GM12878 (cell line): ENCODE data around the gene STRADB. TPM values are rescaled to one million over a fixed set of nuclear protein-coding genes. Genes with fewer than 3 reads are reported as not detected.
A peak's percentile ranks its signal among the peaks of the same experiment; 100 is the strongest.

Source experiments
- ATAC-seq: fragments of 200-7000 bp; cut with Tn5 transposase; 3 replicates; pipeline ENCODE4 v1.9.1; 2020; ENCODE audit warnings: mild to moderate bottlenecking, moderate library complexity
- BruUV-seq: library from RNA; stranded (reverse); fragments of 400-500 nt; replicated peaks from 2 replicates; lab custom pipeline; 2021; lab: Mats Ljungman, UMichigan
- CTCF ChIA-PET: fragments of 300-600 bp; sonication (Branson Sonifier 250); formaldehyde crosslinking; extraction: SDS; loops from one replicate; lab custom pipeline; 2021; ENCODE audit warnings: inconsistent platforms; lab: Yijun Ruan, JAX
- POLR2A ChIA-PET: fragments of 350-600 bp; formaldehyde crosslinking; extraction: SDS; loops from one replicate; lab custom pipeline; 2021; ENCODE audit warnings: inconsistent platforms; lab: Charles Lee
- RAD21 ChIA-PET: fragments of 300-600 bp; sonication (Branson Sonifier 250); formaldehyde crosslinking; loops from one replicate; lab custom pipeline; 2023; ENCODE audit warnings: antibody characterized with exemption; ENCODE audit not compliant: unreplicated experiment; lab: Charles Lee
- SMC1A ChIA-PET: fragments of 300-600 bp; sonication (Branson Sonifier 250); formaldehyde crosslinking; loops from one replicate; lab custom pipeline; 2023; ENCODE audit not compliant: unreplicated experiment, uncharacterized antibody; lab: Charles Lee
- DNase-seq: peaks from one replicate; pipeline ENCODE4 v3.0.0-alpha.2; 2011; ENCODE audit warnings: low read depth, low spot score
- FAIRE-seq: peaks from 3 replicates; lab custom pipeline; 2011; peaks lifted over from hg19 to GRCh38; lab: Jason Lieb, UNC
- H2AFZ ChIP-seq: 2 replicates; pipeline ENCODE4 v1.6.0; 2011; ENCODE audit warnings: low read depth, low read length, control low read depth; ENCODE audit not compliant: control insufficient read depth
- H3K27ac ChIP-seq: 2 replicates; pipeline ENCODE4 v1.5.1; 2011; ENCODE audit warnings: control low read depth; ENCODE audit not compliant: control insufficient read depth, insufficient read depth
- H3K27me3 ChIP-seq, 2 experiments: replicated peaks in 1 of 2; 2 replicates each; pipeline versions ENCODE4 v1.6.0 to v1.6.1; 2011; ENCODE audit warnings: low read length in 1 of 2; ENCODE audit not compliant: control insufficient read depth in 2 of 2, insufficient read depth in 2 of 2
- H3K36me3 ChIP-seq, 2 experiments: 2 replicates each; pipeline ENCODE4 v1.5.1; 2011; ENCODE audit warnings: low read length in 1 of 2; ENCODE audit not compliant: control insufficient read depth in 2 of 2, insufficient read depth in 2 of 2
- H3K4me1 ChIP-seq: 2 replicates; pipeline ENCODE4 v1.6.1; 2011; ENCODE audit warnings: mild to moderate bottlenecking, low read length, moderate library complexity, mixed read lengths; ENCODE audit not compliant: control insufficient read depth, insufficient read depth
- H3K4me2 ChIP-seq: 2 replicates; pipeline ENCODE4 v1.6.0; 2011; ENCODE audit warnings: control low read depth; ENCODE audit not compliant: control insufficient read depth, insufficient read depth
- H3K4me3 ChIP-seq: fragments of 200-600 bp; sonication (generic); 2 replicates; pipeline ENCODE4 v1.5.1; 2016
- H3K79me2 ChIP-seq: 2 replicates; pipeline ENCODE4 v1.6.0; 2011; ENCODE audit warnings: low read length; ENCODE audit not compliant: control insufficient read depth, insufficient read depth
- H3K9ac ChIP-seq: 2 replicates; pipeline ENCODE4 v1.8.0; 2011; ENCODE audit warnings: low read length, control low read depth, mixed read lengths; ENCODE audit not compliant: control insufficient read depth, insufficient read depth
- H3K9me3 ChIP-seq: replicated peaks from 3 replicates; pipeline ENCODE4 v1.5.1; 2011; ENCODE audit warnings: mild to moderate bottlenecking, low read length; ENCODE audit not compliant: control insufficient read depth, insufficient read depth
- H4K20me1 ChIP-seq: 2 replicates; pipeline ENCODE4 v1.6.0; 2011; ENCODE audit not compliant: control insufficient read depth, insufficient read depth
- EZH2 ChIP-seq: IDR thresholded peaks from 2 replicates; pipeline ENCODE4 v1.6.1; 2012; ENCODE audit warnings: low read depth, mild to moderate bottlenecking, control low read depth, inconsistent platforms, low read length, borderline replicate concordance; ENCODE audit not compliant: control insufficient read depth
- IKZF1 ChIP-seq: fragments of 450-650 bp; conservative IDR thresholded peaks from 2 replicates; pipeline ENCODE4 v1.6.1; 2017; ENCODE audit warnings: antibody characterized with exemption, mild to moderate bottlenecking
- KAT2A ChIP-seq: conservative IDR thresholded peaks from 2 replicates; pipeline ENCODE4 v1.6.1; 2011; ENCODE audit warnings: low read depth, low read length; ENCODE audit not compliant: control insufficient read depth
- MEF2B ChIP-seq: fragments of 450-650 bp; IDR thresholded peaks from 2 replicates; pipeline ENCODE4 v1.6.1; 2018; ENCODE audit warnings: mild to moderate bottlenecking, moderate library complexity; ENCODE audit not compliant: partially characterized antibody, poor library complexity, severe bottlenecking
- NBN ChIP-seq: fragments of 450-650 bp; IDR thresholded peaks from 2 replicates; pipeline ENCODE4 v1.6.1; 2016
- NFIC ChIP-seq: IDR thresholded peaks from 2 replicates; pipeline ENCODE4 v1.6.1; 2012; ENCODE audit warnings: low read depth, mild to moderate bottlenecking, inconsistent platforms, low read length, moderate library complexity
- RAD51 ChIP-seq: fragments of 450-650 bp; IDR thresholded peaks from 2 replicates; pipeline ENCODE4 v1.6.1; 2016; ENCODE audit warnings: moderate library complexity, mild to moderate bottlenecking, inconsistent platforms
- TARDBP ChIP-seq: IDR thresholded peaks from 2 replicates; pipeline ENCODE4 v1.6.1; 2016; ENCODE audit warnings: borderline replicate concordance
- ZBTB40 ChIP-seq: fragments of 450-650 bp; IDR thresholded peaks from 2 replicates; pipeline ENCODE4 v1.6.1; 2016; ENCODE audit warnings: mild to moderate bottlenecking, moderate library complexity, borderline replicate concordance
- ZNF217 ChIP-seq: fragments of 450-650 bp; IDR thresholded peaks from 2 replicates; pipeline ENCODE4 v1.6.1; 2017; ENCODE audit warnings: antibody characterized with exemption, mild to moderate bottlenecking
- ZNF384 ChIP-seq: IDR thresholded peaks from 2 replicates; pipeline ENCODE4 v1.6.1; 2012; ENCODE audit warnings: low read depth, mild to moderate bottlenecking, low read length, improper control_type of control experiment, borderline replicate concordance
- ZSCAN29 ChIP-seq: fragments of 450-650 bp; IDR thresholded peaks from 2 replicates; pipeline ENCODE4 v1.6.1; 2017; ENCODE audit warnings: mild to moderate bottlenecking, moderate library complexity
- WGBS: methylation state at CpG from one replicate; pipeline ENCODE4 v1.1.6; 2016; ENCODE audit warnings: low lambda C conversion rate; ENCODE audit not compliant: insufficient replicate concordance, insufficient coverage; ENCODE audit errors: missing lambda C conversion rate; 5-methylcytosine and 5-hydroxymethylcytosine counted together
- in situ Hi-C: fragments of 300-500 bp; cut with MboI; formaldehyde crosslinking; loops from 9 replicates; pipeline ENCODE4 v1.14.3; 2018; ENCODE audit warnings: mixed read lengths
- intact Hi-C: fragments of 100-400 bp; cut with micrococcal nuclease; formaldehyde crosslinking; loops from one replicate; pipeline ENCODE4 v1.14.2; 2022; ENCODE audit not compliant: unreplicated experiment
- polyA plus RNA-seq, 11 experiments: library from polyadenylated mRNA; depleted of rRNA in 4 of 11; unstranded in 6 of 11; stranded (reverse) in 5 of 11; fragments of >200 nt; fragmentation: Nextera tagmentation in 4 of 11; fragmentation: Illumina TruSeq in 1 of 11; extraction: Ambion mirVana in 4 of 11; extraction: Trizol in 1 of 11; gene quantifications; 1 replicate in 1 of 11; 2 replicates in 10 of 11; pipeline versions ENCODE4 v1.2.1 to v1.2.3, GENCODE V29; 2011 to 2016; ENCODE audit warnings: inconsistent platforms in 2 of 11, missing spikeins in 2 of 11, low read depth in 1 of 11
- total RNA-seq, 4 experiments: library from RNA; depleted of rRNA in 3 of 4; stranded (reverse); fragments of >200 nt in 3 of 4; fragmentation: Illumina TruSeq in 1 of 4; extraction: Trizol in 1 of 4; gene quantifications; 2 replicates each; pipeline versions ENCODE4 v1.2.1 to v1.2.3, GENCODE V29; 2013 to 2021
- TF ChIP-seq, protein P1 (sequence below): IDR thresholded peaks from 2 replicates; pipeline ENCODE4 v1.6.1; 2011; ENCODE audit warnings: low read depth, low read length, improper control_type of control experiment, borderline replicate concordance
- TF ChIP-seq, protein P2 (sequence below): fragments of 450-650 bp; formaldehyde crosslinking; IDR thresholded peaks from 2 replicates; pipeline ENCODE4 v1.4.0; 2020; ENCODE audit warnings: mild to moderate bottlenecking, moderate library complexity

Gene STRADB
- total and polyA plus RNA-seq, 10 of the 15 experiments (the other 5 are each of a cell fraction or from before 2014, with no cell fraction given): 7.6 to 58.3 (median 32.2) TPM

- ChIA-PET CTCF (interaction anchor here (0.6 kb wide), 1 partner anchor 25 kb away, joined by 6 read pairs; no protein-coding TSS in a partner anchor), SMC1A (interaction anchor here (0.7 to 1.6 kb wide), 5 partner anchors 9 to 259 kb away, joined by 3 to 7 read pairs (median 3); partner anchors contain the start of genes CASP10, STRADB and TRAK2), POLR2A (interaction anchor here (0.8 to 1.7 kb wide), 2 partner anchors 10 to 17 kb away, joined by 3 to 6 read pairs; partner anchors contain the start of genes STRADB and TRAK2), RAD21 (interaction anchor here (0.8 kb wide), 1 partner anchor 27 kb away, joined by 3 read pairs; no protein-coding TSS in a partner anchor)
- intact Hi-C loops (no loop called here), in situ Hi-C loops (no loop called here)
- Histone ChIP-seq H3K9me3 (no peaks in the 10 kb centered on the region), H3K4me1 (no peaks in the 10 kb centered on the region; the same call in 1 of the 2 replicates), H3K36me3 (no peaks in the 10 kb centered on the region), H3K27me3 (no peaks in the 10 kb centered on the region), H3K4me3 (peak overlapping the region; percentile 1; the same call in 1 of the 2 replicates), H3K27ac (peak overlapping the region; percentile 10; the same call in 1 of the 2 replicates), H4K20me1 (no peaks in the 10 kb centered on the region), H2AFZ (no peak overlapping the region), H3K79me2 (no peaks in the 10 kb centered on the region), H3K4me2 (peak overlapping the region; percentile 54; the same call in 1 of the 2 replicates), H3K9ac (no peak overlapping the region)
- no TSS peak for BruUV-seq
- DNase-seq (no peak), FAIRE-seq (peak; percentile 66), ATAC-seq (peak; percentile 51)
- 34% methylated on average over 5 of the region's 7 CpGs for WGBS
- TF ChIP-seq ZBTB40: no peak
- peak; percentile 43; the same call in 1 of the 2 replicates for TF ChIP-seq NBN
- no peak for TF ChIP-seq RAD51
- TF ChIP-seq, protein P1, sequence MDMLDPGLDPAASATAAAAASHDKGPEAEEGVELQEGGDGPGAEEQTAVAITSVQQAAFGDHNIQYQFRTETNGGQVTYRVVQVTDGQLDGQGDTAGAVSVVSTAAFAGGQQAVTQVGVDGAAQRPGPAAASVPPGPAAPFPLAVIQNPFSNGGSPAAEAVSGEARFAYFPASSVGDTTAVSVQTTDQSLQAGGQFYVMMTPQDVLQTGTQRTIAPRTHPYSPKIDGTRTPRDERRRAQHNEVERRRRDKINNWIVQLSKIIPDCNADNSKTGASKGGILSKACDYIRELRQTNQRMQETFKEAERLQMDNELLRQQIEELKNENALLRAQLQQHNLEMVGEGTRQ: no peak
- TF ChIP-seq NFIC: no peak
- TF ChIP-seq MEF2B: peak; percentile 63
- TF ChIP-seq IKZF1: no peak
- TF ChIP-seq ZSCAN29: no peak
- TF ChIP-seq ZNF384: peak; percentile 72; the same call in 1 of the 2 replicates
- TF ChIP-seq KAT2A: no peak
- no peak for TF ChIP-seq TARDBP
- TF ChIP-seq EZH2: no peak
- TF ChIP-seq ZNF217: no peak
- TF ChIP-seq, protein P2, sequence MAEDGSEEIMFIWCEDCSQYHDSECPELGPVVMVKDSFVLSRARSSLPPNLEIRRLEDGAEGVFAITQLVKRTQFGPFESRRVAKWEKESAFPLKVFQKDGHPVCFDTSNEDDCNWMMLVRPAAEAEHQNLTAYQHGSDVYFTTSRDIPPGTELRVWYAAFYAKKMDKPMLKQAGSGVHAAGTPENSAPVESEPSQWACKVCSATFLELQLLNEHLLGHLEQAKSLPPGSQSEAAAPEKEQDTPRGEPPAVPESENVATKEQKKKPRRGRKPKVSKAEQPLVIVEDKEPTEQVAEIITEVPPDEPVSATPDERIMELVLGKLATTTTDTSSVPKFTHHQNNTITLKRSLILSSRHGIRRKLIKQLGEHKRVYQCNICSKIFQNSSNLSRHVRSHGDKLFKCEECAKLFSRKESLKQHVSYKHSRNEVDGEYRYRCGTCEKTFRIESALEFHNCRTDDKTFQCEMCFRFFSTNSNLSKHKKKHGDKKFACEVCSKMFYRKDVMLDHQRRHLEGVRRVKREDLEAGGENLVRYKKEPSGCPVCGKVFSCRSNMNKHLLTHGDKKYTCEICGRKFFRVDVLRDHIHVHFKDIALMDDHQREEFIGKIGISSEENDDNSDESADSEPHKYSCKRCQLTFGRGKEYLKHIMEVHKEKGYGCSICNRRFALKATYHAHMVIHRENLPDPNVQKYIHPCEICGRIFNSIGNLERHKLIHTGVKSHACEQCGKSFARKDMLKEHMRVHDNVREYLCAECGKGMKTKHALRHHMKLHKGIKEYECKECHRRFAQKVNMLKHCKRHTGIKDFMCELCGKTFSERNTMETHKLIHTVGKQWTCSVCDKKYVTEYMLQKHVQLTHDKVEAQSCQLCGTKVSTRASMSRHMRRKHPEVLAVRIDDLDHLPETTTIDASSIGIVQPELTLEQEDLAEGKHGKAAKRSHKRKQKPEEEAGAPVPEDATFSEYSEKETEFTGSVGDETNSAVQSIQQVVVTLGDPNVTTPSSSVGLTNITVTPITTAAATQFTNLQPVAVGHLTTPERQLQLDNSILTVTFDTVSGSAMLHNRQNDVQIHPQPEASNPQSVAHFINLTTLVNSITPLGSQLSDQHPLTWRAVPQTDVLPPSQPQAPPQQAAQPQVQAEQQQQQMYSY (CRISPR knock-in tag): no peak
These were observed 10.1 kb upstream of the STRADB start for GRCh38 chr2:201441409-201441808.
